Lower lobe of right lung (tissue), 2 donors: ENCODE results near the gene TRRAP. TPM values are rescaled to one million over a fixed set of nuclear protein-coding genes. Genes with fewer than 3 reads are reported as not detected.

Source experiments
- ATAC-seq, 2 donors: fragments of 200-7000 bp; cut with Tn5 transposase; one replicate each; pipeline ENCODE4 v1.9.1; 2020 to 2022; ENCODE audit warnings: mild to moderate bottlenecking in 2 of 2, moderate library complexity in 2 of 2
- DNase-seq: peaks from one replicate; pipeline ENCODE4 v3.0.0-alpha.2; 2020
- H3K27ac ChIP-seq: fragments of 200-600 bp; one replicate; pipeline ENCODE4 v1.8.0; 2022
- H3K27me3 ChIP-seq: fragments of 200-600 bp; one replicate; pipeline ENCODE4 v1.8.0; 2022; ENCODE audit warnings: low read depth
- H3K36me3 ChIP-seq: fragments of 200-600 bp; one replicate; pipeline ENCODE4 v1.8.0; 2022; ENCODE audit warnings: mild to moderate bottlenecking
- H3K4me1 ChIP-seq: fragments of 200-600 bp; one replicate; pipeline ENCODE4 v1.8.0; 2022
- H3K4me3 ChIP-seq: fragments of 200-600 bp; one replicate; pipeline ENCODE4 v1.8.0; 2022; ENCODE audit warnings: mild to moderate bottlenecking
- H3K9me3 ChIP-seq: fragments of 200-600 bp; one replicate; pipeline ENCODE4 v1.8.0; 2022
- CTCF ChIP-seq: fragments of 200-600 bp; IDR thresholded peaks from one replicate; pipeline ENCODE4 v1.8.0; 2022; ENCODE audit warnings: antibody characterized with exemption, mild to moderate bottlenecking
- intact Hi-C: fragments of 100-400 bp; cut with DNase I; formaldehyde crosslinking; loops from one replicate; pipeline ENCODE4 v1.11.0; 2022
- total RNA-seq: library from RNA; stranded (reverse); fragmentation: NEBNext Ultra II Directional; extraction: Animal tissue kit (Norgen Biotek cat#: 25700); gene quantifications from one replicate; pipeline ENCODE4 v1.2.1, GENCODE V29; 2021
- donor health status: DM: no; HTN: yes; CAD: no; lungs with severe emphysema.

The TRRAP gene
- total RNA-seq, 1 donor from 2014 or later = 38.5 TPM

- H3K27ac ChIP-seq = no peak overlapping the region
- no peaks in the 10 kb centered on the region for H3K4me1 ChIP-seq
- H3K9me3 ChIP-seq = no peaks in the 10 kb centered on the region
- intact Hi-C loops = no loop called here
- ATAC-seq (no peak), DNase-seq (no peak)
- no peaks in the 10 kb centered on the region for H3K27me3 ChIP-seq
- H3K36me3 ChIP-seq = peaks cover 100% of the 10 kb centered on the region
- no peak overlapping the region for H3K4me3 ChIP-seq
- TF ChIP-seq CTCF = no peak
Observed at GRCh38 chr7:98964596-98964995, 86.3 kb downstream of the TRRAP start.

- H3K36me3 ChIP-seq = peaks cover 100% of the 10 kb centered on the region
- intact Hi-C loops = no loop called here
- no peak for DNase-seq
Observed at GRCh38 chr7:98968621-98969020, 90.3 kb downstream of the TRRAP start.

GRCh38 chr7:98969386-98969785, 91.1 kb downstream of the TRRAP start:
- intact Hi-C loops = no loop called here
- no peak for ATAC-seq
- no peak for DNase-seq
- TF ChIP-seq CTCF = no peak
- Histone ChIP-seq H3K36me3 (peaks cover 100% of the 10 kb centered on the region), H3K4me1 (no peaks in the 10 kb centered on the region), H3K4me3 (no peak overlapping the region), H3K9me3 (no peaks in the 10 kb centered on the region), H3K27ac (no peak overlapping the region), H3K27me3 (no peaks in the 10 kb centered on the region)

More at GRCh38 chr7:98968621-98969020, 90.3 kb downstream of the TRRAP start:
- Histone ChIP-seq H3K4me1 (no peaks in the 10 kb centered on the region), H3K9me3 (no peaks in the 10 kb centered on the region), H3K4me3 (no peak overlapping the region), H3K27ac (no peak overlapping the region), H3K27me3 (no peaks in the 10 kb centered on the region)
- no peak for ATAC-seq
- TF ChIP-seq CTCF = no peak

- Histone ChIP-seq H3K9me3 (no peaks in the 10 kb centered on the region), H3K36me3 (peaks cover 100% of the 10 kb centered on the region), H3K4me1 (no peaks in the 10 kb centered on the region), H3K27ac (no peak overlapping the region), H3K4me3 (no peak overlapping the region), H3K27me3 (no peaks in the 10 kb centered on the region)
- ATAC-seq = no peak
- intact Hi-C loops = no loop called here
- no peak for TF ChIP-seq CTCF
- no peak for DNase-seq
Observed at GRCh38 chr7:98970016-98970615, 91.8 kb downstream of the TRRAP start.

- Histone ChIP-seq H3K36me3 (peaks cover 100% of the 10 kb centered on the region), H3K27ac (no peak overlapping the region), H3K4me1 (no peaks in the 10 kb centered on the region), H3K27me3 (no peaks in the 10 kb centered on the region), H3K9me3 (no peaks in the 10 kb centered on the region), H3K4me3 (no peak overlapping the region)
- intact Hi-C loops = no loop called here
- no peak for TF ChIP-seq CTCF
- ATAC-seq = no peak
- no peak for DNase-seq
Observed at GRCh38 chr7:98970805-98971204, 92.5 kb downstream of the TRRAP start.
